ENCODE measurements around the gene PDE11A.

The PDE11A gene

DNA sequence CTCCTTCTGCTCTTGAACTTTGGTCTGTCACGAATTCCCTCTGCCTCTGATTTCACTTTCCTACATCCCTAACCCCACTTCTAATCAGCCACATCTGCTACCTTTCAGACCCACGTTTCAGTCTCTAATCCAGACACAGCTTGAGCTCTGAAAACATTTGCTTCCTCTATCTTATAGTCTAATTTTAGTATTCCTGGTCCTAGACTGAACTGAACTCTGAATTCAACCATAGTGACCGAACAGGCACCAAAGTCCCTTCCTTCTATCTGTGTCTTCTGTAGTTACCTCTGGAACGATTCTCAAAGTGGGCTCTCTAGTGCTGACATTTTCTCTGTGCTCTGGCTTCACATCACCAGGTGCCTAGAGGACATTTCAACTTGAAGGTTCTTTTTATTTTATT lies 156.2 kb downstream of the PDE11A start:
- TF ChIP-seq GLIS3 (CRISPR knock-in tag; IDR thresholded peaks at IDR 0.05) (no peak), CSDC2 (CRISPR knock-in tag; IDR thresholded peaks at IDR 0.05) (no peak), ISL1 (CRISPR knock-in tag; IDR thresholded peaks at IDR 0.05) (no peak), ZFP30 (CRISPR knock-in tag; IDR thresholded peaks at IDR 0.05) (no peak), ZC3H10 (CRISPR knock-in tag; IDR thresholded peaks at IDR 0.05) (no peak), ZNF70 (CRISPR knock-in tag; IDR thresholded peaks at IDR 0.05) (no peak), OSR1 (CRISPR knock-in tag; IDR thresholded peaks at IDR 0.05) (no peak), ZNF565 (CRISPR knock-in tag; conservative IDR thresholded peaks at IDR 0.05; ENCODE audit: low read depth) (no peak), BACH2 (CRISPR knock-in tag; IDR thresholded peaks at IDR 0.05; ENCODE audit: borderline replicate concordance) (no peak), ESRRG (CRISPR knock-in tag; IDR thresholded peaks at IDR 0.05) (no peak), PPARA (CRISPR knock-in tag; IDR thresholded peaks at IDR 0.05; ENCODE audit: borderline replicate concordance) (no peak), ZNF8 (CRISPR knock-in tag; IDR thresholded peaks at IDR 0.05) (no peak)
- TF ChIP-seq, protein P1, sequence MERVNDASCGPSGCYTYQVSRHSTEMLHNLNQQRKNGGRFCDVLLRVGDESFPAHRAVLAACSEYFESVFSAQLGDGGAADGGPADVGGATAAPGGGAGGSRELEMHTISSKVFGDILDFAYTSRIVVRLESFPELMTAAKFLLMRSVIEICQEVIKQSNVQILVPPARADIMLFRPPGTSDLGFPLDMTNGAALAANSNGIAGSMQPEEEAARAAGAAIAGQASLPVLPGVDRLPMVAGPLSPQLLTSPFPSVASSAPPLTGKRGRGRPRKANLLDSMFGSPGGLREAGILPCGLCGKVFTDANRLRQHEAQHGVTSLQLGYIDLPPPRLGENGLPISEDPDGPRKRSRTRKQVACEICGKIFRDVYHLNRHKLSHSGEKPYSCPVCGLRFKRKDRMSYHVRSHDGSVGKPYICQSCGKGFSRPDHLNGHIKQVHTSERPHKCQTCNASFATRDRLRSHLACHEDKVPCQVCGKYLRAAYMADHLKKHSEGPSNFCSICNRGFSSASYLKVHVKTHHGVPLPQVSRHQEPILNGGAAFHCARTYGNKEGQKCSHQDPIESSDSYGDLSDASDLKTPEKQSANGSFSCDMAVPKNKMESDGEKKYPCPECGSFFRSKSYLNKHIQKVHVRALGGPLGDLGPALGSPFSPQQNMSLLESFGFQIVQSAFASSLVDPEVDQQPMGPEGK (CRISPR knock-in tag; IDR thresholded peaks at IDR 0.05; ENCODE audit: borderline replicate concordance): no peak
- ATAC-seq: no peak

DNA sequence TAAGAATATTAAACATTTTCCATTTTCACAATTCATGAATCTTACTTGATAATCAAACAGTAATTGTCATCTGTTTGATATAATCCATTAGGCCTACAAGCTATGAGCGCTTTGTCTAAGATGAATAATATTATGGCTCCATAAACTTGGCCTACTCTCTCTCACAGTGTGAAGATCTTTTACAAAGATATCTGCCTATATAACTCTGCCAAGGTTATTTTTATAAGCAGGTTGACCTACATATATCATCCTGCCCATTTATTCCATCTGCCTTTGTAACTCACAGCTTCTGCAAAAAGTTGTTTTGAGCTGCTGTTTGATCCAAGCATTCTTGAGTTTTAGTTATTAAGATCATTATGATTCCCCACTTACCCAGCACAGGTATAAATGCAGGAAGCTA lies 158.3 kb downstream of the PDE11A start:
- ATAC-seq: no peak

More for the DNA sequence above, 158.3 kb downstream of the PDE11A start:
- TF ChIP-seq TOX (CRISPR knock-in tag; IDR thresholded peaks at IDR 0.05; ENCODE audit: borderline replicate concordance) (no peak), PPARA (CRISPR knock-in tag; IDR thresholded peaks at IDR 0.05; ENCODE audit: borderline replicate concordance) (no peak), ZFP30 (CRISPR knock-in tag; IDR thresholded peaks at IDR 0.05) (no peak), SNAI2 (CRISPR knock-in tag; IDR thresholded peaks at IDR 0.05) (no peak), CSDC2 (CRISPR knock-in tag; IDR thresholded peaks at IDR 0.05) (no peak), ZNF8 (CRISPR knock-in tag; IDR thresholded peaks at IDR 0.05) (no peak), ARNTL (CRISPR knock-in tag; IDR thresholded peaks at IDR 0.05; ENCODE audit: borderline replicate concordance, low read depth) (no peak), GLIS3 (CRISPR knock-in tag; IDR thresholded peaks at IDR 0.05) (no peak), ESRRG (CRISPR knock-in tag; IDR thresholded peaks at IDR 0.05) (no peak), ISL1 (CRISPR knock-in tag; IDR thresholded peaks at IDR 0.05) (no peak), ZNF565 (CRISPR knock-in tag; conservative IDR thresholded peaks at IDR 0.05; ENCODE audit: low read depth) (no peak), OSR1 (CRISPR knock-in tag; IDR thresholded peaks at IDR 0.05) (no peak), BACH2 (CRISPR knock-in tag; IDR thresholded peaks at IDR 0.05; ENCODE audit: borderline replicate concordance) (no peak)
- TF ChIP-seq, protein P2, sequence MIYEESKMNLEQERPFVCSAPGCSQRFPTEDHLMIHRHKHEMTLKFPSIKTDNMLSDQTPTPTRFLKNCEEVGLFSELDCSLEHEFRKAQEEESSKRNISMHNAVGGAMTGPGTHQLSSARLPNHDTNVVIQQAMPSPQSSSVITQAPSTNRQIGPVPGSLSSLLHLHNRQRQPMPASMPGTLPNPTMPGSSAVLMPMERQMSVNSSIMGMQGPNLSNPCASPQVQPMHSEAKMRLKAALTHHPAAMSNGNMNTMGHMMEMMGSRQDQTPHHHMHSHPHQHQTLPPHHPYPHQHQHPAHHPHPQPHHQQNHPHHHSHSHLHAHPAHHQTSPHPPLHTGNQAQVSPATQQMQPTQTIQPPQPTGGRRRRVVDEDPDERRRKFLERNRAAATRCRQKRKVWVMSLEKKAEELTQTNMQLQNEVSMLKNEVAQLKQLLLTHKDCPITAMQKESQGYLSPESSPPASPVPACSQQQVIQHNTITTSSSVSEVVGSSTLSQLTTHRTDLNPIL (CRISPR knock-in tag; IDR thresholded peaks at IDR 0.05; ENCODE audit: low read depth): no peak
- TF ChIP-seq, protein P3, sequence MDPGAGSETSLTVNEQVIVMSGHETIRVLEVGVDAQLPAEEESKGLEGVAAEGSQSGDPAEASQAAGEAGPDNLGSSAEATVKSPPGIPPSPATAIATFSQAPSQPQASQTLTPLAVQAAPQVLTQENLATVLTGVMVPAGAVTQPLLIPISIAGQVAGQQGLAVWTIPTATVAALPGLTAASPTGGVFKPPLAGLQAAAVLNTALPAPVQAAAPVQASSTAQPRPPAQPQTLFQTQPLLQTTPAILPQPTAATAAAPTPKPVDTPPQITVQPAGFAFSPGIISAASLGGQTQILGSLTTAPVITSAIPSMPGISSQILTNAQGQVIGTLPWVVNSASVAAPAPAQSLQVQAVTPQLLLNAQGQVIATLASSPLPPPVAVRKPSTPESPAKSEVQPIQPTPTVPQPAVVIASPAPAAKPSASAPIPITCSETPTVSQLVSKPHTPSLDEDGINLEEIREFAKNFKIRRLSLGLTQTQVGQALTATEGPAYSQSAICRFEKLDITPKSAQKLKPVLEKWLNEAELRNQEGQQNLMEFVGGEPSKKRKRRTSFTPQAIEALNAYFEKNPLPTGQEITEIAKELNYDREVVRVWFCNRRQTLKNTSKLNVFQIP (CRISPR knock-in tag; IDR thresholded peaks at IDR 0.05; ENCODE audit: borderline replicate concordance, low read depth): no peak
- TF ChIP-seq, protein P1 (CRISPR knock-in tag; IDR thresholded peaks at IDR 0.05; ENCODE audit: borderline replicate concordance): no peak
- TF ChIP-seq, protein P4, sequence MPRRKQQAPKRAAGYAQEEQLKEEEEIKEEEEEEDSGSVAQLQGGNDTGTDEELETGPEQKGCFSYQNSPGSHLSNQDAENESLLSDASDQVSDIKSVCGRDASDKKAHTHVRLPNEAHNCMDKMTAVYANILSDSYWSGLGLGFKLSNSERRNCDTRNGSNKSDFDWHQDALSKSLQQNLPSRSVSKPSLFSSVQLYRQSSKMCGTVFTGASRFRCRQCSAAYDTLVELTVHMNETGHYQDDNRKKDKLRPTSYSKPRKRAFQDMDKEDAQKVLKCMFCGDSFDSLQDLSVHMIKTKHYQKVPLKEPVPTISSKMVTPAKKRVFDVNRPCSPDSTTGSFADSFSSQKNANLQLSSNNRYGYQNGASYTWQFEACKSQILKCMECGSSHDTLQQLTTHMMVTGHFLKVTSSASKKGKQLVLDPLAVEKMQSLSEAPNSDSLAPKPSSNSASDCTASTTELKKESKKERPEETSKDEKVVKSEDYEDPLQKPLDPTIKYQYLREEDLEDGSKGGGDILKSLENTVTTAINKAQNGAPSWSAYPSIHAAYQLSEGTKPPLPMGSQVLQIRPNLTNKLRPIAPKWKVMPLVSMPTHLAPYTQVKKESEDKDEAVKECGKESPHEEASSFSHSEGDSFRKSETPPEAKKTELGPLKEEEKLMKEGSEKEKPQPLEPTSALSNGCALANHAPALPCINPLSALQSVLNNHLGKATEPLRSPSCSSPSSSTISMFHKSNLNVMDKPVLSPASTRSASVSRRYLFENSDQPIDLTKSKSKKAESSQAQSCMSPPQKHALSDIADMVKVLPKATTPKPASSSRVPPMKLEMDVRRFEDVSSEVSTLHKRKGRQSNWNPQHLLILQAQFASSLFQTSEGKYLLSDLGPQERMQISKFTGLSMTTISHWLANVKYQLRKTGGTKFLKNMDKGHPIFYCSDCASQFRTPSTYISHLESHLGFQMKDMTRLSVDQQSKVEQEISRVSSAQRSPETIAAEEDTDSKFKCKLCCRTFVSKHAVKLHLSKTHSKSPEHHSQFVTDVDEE (CRISPR knock-in tag; IDR thresholded peaks at IDR 0.05): no peak
- TF ChIP-seq, protein P5, sequence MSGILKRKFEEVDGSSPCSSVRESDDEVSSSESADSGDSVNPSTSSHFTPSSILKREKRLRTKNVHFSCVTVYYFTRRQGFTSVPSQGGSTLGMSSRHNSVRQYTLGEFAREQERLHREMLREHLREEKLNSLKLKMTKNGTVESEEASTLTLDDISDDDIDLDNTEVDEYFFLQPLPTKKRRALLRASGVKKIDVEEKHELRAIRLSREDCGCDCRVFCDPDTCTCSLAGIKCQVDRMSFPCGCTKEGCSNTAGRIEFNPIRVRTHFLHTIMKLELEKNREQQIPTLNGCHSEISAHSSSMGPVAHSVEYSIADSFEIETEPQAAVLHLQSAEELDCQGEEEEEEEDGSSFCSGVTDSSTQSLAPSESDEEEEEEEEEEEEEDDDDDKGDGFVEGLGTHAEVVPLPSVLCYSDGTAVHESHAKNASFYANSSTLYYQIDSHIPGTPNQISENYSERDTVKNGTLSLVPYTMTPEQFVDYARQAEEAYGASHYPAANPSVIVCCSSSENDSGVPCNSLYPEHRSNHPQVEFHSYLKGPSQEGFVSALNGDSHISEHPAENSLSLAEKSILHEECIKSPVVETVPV (CRISPR knock-in tag; IDR thresholded peaks at IDR 0.05): no peak
